ENCODE measurements around the gene DDAH1. TPM values are rescaled to one million over a fixed set of nuclear protein-coding genes. Genes with fewer than 3 reads are reported as not detected.

DDAH1 gene
- total RNA-seq, 2 experiments from 2014 or later = not detected

- ATAC-seq (ENCODE audit: poor library complexity) = no peak
- Mint-ChIP-seq H3K9me3 (no peaks in the 10 kb centered on the region), H3K4me1 (ENCODE audit: low read depth) (no peaks in the 10 kb centered on the region), H3K27me3 (peaks cover 24% of the 10 kb centered on the region), H3K36me3 (ENCODE audit: low read depth) (no peaks in the 10 kb centered on the region), H3K27ac (no peak overlapping the region), H3K4me3 (no peak overlapping the region)
- DNase-seq = no peak
- POLR2A ChIA-PET = no interaction called here
- intact Hi-C loops (cut with DNase I, micrococcal nuclease) = no loop called here
- no peak for TF ChIP-seq CTCF (IDR thresholded peaks at IDR 0.05)
- no peaks in the 10 kb centered on the region for H3K9me3 ChIP-seq (ENCODE audit: control insufficient read depth in 1 of 2, insufficient read depth in 1 of 2, low read length in 2 of 2)
- H3K27me3 ChIP-seq (ENCODE audit: control insufficient read depth in 1 of 2, insufficient read depth in 2 of 2, low read length in 2 of 2) = peaks cover 0 to 8% of the 10 kb centered on the region in 2 experiments
- H3K4me3 ChIP-seq (ENCODE audit: low read length) = no peak overlapping the region
- CTCF ChIA-PET = interaction anchor here (1.6 kb wide), 1 partner anchor 12 kb away, joined by 3 read pairs; no protein-coding TSS in a partner anchor
- no peaks in the 10 kb centered on the region for H3K4me1 ChIP-seq (ENCODE audit: insufficient read depth, low read length)
- H3K27ac ChIP-seq (ENCODE audit: low read depth in 1 of 2, low read length in 2 of 2) = no peak overlapping the region
- no peaks in the 10 kb centered on the region for H3K36me3 ChIP-seq (ENCODE audit: insufficient read depth, low read length)
Observed at GRCh38 chr1:85484716-85485115, 19.8 kb upstream of the DDAH1 start.

DNA sequence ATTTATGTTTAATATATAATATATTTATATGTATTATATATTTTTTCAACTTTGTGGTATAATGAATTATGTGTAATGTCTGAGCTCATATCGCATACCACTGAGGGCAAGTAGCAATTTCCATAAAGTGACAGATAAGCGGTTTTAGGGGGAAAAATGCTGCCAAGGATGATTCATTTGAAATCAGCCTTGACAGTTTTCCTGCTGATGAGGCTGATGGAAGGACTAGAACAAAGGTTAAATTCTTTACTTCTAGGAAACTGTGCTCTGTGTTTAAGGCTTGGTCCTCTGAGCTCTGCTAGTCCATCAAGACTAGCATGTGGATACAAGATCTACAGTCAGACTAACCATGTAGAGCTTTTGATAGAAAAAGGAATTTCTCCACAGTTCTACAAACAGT is 19.3 kb upstream of the DDAH1 start:
- Mint-ChIP-seq H3K27ac (no peak overlapping the region), H3K36me3 (ENCODE audit: low read depth) (no peaks in the 10 kb centered on the region), H3K9me3 (no peaks in the 10 kb centered on the region), H3K4me3 (no peak overlapping the region), H3K4me1 (ENCODE audit: low read depth) (no peaks in the 10 kb centered on the region), H3K27me3 (peaks cover 26% of the 10 kb centered on the region)
- intact Hi-C loops (cut with DNase I, micrococcal nuclease) = no loop called here
- Histone ChIP-seq H3K4me3 (ENCODE audit: low read length) (no peak overlapping the region), H3K27ac (ENCODE audit: low read depth in 1 of 2, low read length in 2 of 2) (no peak overlapping the region), H3K9me3 (ENCODE audit: control insufficient read depth in 1 of 2, insufficient read depth in 1 of 2, low read length in 2 of 2) (no peaks in the 10 kb centered on the region), H3K27me3 (ENCODE audit: control insufficient read depth in 1 of 2, insufficient read depth in 2 of 2, low read length in 2 of 2) (peaks cover 0 to 8% of the 10 kb centered on the region in 2 experiments), H3K36me3 (ENCODE audit: insufficient read depth, low read length) (no peaks in the 10 kb centered on the region), H3K4me1 (ENCODE audit: insufficient read depth, low read length) (no peaks in the 10 kb centered on the region)
- no peak for TF ChIP-seq CTCF (IDR thresholded peaks at IDR 0.05)
- no peak for DNase-seq
- no peak for ATAC-seq (ENCODE audit: poor library complexity)
- ChIA-PET CTCF (interaction anchor here (0.9 to 1.6 kb wide), 2 partner anchors 12 to 15 kb away, joined by 3 read pairs; no protein-coding TSS in a partner anchor), POLR2A (no interaction called here)

DNA sequence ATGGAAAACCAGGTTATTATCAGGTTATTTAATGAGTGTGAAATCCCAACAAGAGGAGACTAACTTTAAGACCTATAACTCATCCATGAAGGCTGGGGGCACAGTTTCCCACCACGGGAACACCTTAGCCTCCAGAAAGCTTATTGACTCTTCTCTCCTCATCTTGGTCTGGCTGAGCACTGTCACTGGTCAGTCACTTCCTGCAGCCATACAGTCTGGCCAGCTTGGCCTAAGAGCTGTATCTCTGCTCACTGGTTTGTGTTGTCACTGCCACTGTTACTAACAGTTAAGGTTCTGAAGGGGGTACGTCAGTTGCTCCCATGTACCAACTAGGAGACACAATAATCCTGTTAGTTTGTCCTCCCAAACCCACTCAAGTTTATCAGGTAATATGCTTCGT is 16.7 kb upstream of the DDAH1 start:
- H3K36me3 Mint-ChIP-seq (ENCODE audit: low read depth) = no peaks in the 10 kb centered on the region
- no peaks in the 10 kb centered on the region for H3K4me1 Mint-ChIP-seq (ENCODE audit: low read depth)
- no peak for ATAC-seq (ENCODE audit: poor library complexity)
- Histone ChIP-seq H3K27me3 (ENCODE audit: control insufficient read depth in 1 of 2, insufficient read depth in 2 of 2, low read length in 2 of 2) (peaks cover 0 to 8% of the 10 kb centered on the region in 2 experiments), H3K4me3 (ENCODE audit: low read length) (no peak overlapping the region), H3K36me3 (ENCODE audit: insufficient read depth, low read length) (no peaks in the 10 kb centered on the region), H3K27ac (ENCODE audit: low read depth in 1 of 2, low read length in 2 of 2) (no peak overlapping the region), H3K9me3 (ENCODE audit: control insufficient read depth in 1 of 2, insufficient read depth in 1 of 2, low read length in 2 of 2) (no peaks in the 10 kb centered on the region), H3K4me1 (ENCODE audit: insufficient read depth, low read length) (no peaks in the 10 kb centered on the region)
- CTCF ChIA-PET = no interaction called here
- no peak for DNase-seq
- intact Hi-C loops (cut with DNase I, micrococcal nuclease) = no loop called here
- H3K27me3 Mint-ChIP-seq = peaks cover 34% of the 10 kb centered on the region
- no peak overlapping the region for H3K27ac Mint-ChIP-seq
- H3K4me3 Mint-ChIP-seq = no peak overlapping the region
- TF ChIP-seq CTCF (IDR thresholded peaks at IDR 0.05) = no peak
- no peaks in the 10 kb centered on the region for H3K9me3 Mint-ChIP-seq
- POLR2A ChIA-PET = no interaction called here
